Measurements from ENCODE around the gene DESI2.

GRCh38 chr1:244675167-244675566 is 22.2 kb downstream of the DESI2 start:
- TF ChIP-seq, protein P1, sequence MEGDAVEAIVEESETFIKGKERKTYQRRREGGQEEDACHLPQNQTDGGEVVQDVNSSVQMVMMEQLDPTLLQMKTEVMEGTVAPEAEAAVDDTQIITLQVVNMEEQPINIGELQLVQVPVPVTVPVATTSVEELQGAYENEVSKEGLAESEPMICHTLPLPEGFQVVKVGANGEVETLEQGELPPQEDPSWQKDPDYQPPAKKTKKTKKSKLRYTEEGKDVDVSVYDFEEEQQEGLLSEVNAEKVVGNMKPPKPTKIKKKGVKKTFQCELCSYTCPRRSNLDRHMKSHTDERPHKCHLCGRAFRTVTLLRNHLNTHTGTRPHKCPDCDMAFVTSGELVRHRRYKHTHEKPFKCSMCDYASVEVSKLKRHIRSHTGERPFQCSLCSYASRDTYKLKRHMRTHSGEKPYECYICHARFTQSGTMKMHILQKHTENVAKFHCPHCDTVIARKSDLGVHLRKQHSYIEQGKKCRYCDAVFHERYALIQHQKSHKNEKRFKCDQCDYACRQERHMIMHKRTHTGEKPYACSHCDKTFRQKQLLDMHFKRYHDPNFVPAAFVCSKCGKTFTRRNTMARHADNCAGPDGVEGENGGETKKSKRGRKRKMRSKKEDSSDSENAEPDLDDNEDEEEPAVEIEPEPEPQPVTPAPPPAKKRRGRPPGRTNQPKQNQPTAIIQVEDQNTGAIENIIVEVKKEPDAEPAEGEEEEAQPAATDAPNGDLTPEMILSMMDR (conservative IDR thresholded peaks at IDR 0.05; ENCODE audit: low read depth, low read length): no peak
- TF ChIP-seq EZH2phosphoT487 (IDR thresholded peaks at IDR 0.05; ENCODE audit: borderline replicate concordance, low read length): no peak

All from PC-3 (cell line).